Ovary (tissue), 9 donors: Measurements from ENCODE around the gene CDH23. TPM values are rescaled to one million over a fixed set of nuclear protein-coding genes. Genes with fewer than 3 reads are reported as not detected.

ENCODE experiments used
- DNase-seq, 5 donors: peaks; one replicate each; pipeline ENCODE4 v3.0.0-alpha.2; 2019 to 2020
- H3K27ac ChIP-seq, 2 donors: fragments of 200-600 bp; one replicate each; pipeline versions ENCODE4 v1.5.1 to v1.8.0; 2019 to 2022
- H3K27me3 ChIP-seq: fragments of 200-600 bp; one replicate; pipeline ENCODE4 v1.8.0; 2022
- H3K36me3 ChIP-seq: fragments of 200-600 bp; sonication (generic); one replicate; pipeline ENCODE4 v1.5.1; 2019
- H3K4me1 ChIP-seq: one replicate; pipeline ENCODE4 v1.8.1; 2013; ENCODE audit warnings: mild to moderate bottlenecking, moderate library complexity; ENCODE audit not compliant: insufficient read depth
- H3K4me3 ChIP-seq: fragments of 200-600 bp; sonication (generic); one replicate; pipeline ENCODE4 v1.5.1; 2017
- H3K9me3 ChIP-seq, 2 donors: fragments of 200-600 bp in 1 of 2; sonication (generic) in 1 of 2; one replicate each; pipeline versions ENCODE4 v1.5.1 to v1.8.1; 2013 to 2019; ENCODE audit warnings: mild to moderate bottlenecking in 1 of 2, moderate library complexity in 1 of 2
- CTCF ChIP-seq, 3 donors: fragments of 450-650 bp in 2 of 3; fragments of 200-600 bp in 1 of 3; IDR thresholded peaks; one replicate each; pipeline versions ENCODE4 v1.5.1 to v1.8.0; 2016 to 2022; ENCODE audit warnings: antibody characterized with exemption in 3 of 3, mild to moderate bottlenecking in 1 of 3
- EP300 ChIP-seq: sonication (generic); formaldehyde crosslinking; IDR thresholded peaks from one replicate; pipeline ENCODE4 v1.6.1; 2017; ENCODE audit warnings: antibody characterized with exemption
- POLR2A ChIP-seq: fragments of 450-650 bp; IDR thresholded peaks from one replicate; pipeline ENCODE4 v1.6.1; 2017; ENCODE audit warnings: antibody characterized with exemption, mild to moderate bottlenecking, moderate library complexity
- WGBS, 3 donors: extraction: QIAGEN DNeasy Blood & Tissue Kit in 1 of 3; methylation state at CpG; one replicate each; pipeline versions ENCODE4 v1.1.5 to v1.1.7; 2013 to 2017; 5-methylcytosine and 5-hydroxymethylcytosine counted together
- intact Hi-C, 4 donors: fragments of 100-400 bp; cut with DNase I; formaldehyde crosslinking; loops; one replicate each; pipeline versions ENCODE4 v1.11.0 to v1.15.1; 2022 to 2023
- polyA plus RNA-seq, 2 donors: library from polyadenylated mRNA; stranded (reverse); fragments of 200-250 nt in 1 of 2; fragments of 350-450 nt in 1 of 2; fragmentation: Illumina TruSeq in 1 of 2; extraction: RNeasy Lipid Tissue Mini Kit (QIAGEN cat#74804) in 1 of 2; gene quantifications; one replicate each; pipeline ENCODE4 v1.2.3, GENCODE V29; 2013 to 2014
- total RNA-seq, 7 donors: library from RNA; depleted of rRNA in 2 of 7; stranded (reverse); fragments of >200 nt in 2 of 7; fragmentation: NEBNext Ultra II Directional in 3 of 7; extraction: Animal tissue kit (Norgen Biotek cat#: 25700) in 3 of 7; gene quantifications; one replicate each; pipeline versions ENCODE4 v1.1.0 to v1.2.4, GENCODE V29; 2016 to 2023
- donor health status: DM: no; HTN: no; CAD: no; lungs with moderate emphysema.
- donor health status: DM: no; HTN: no; CAD: no.
- donor health status: Bipolar disorder and iron deficiency.
- donor health status: DM: yes; HTN: yes; CAD: no.
- donor health status: DM: no; HTN: no; CAD: no.
- donor health status: DM: yes; HTN: yes; CAD: no.

CDH23 gene
- total and polyA plus RNA-seq, 9 donors = 7.5 to 108 (median 39.1) TPM

GRCh38 chr10:71651428-71651827 is 254.7 kb downstream of the CDH23 start:
- TF ChIP-seq CTCF (IDR thresholded peaks at IDR 0.05) (no peak), EP300 (no peak), POLR2A (no peak)
- WGBS, 3 donors = 93 to 97% (median 95%) methylated on average over 6 of the region's 6 CpGs
- no peak overlapping the region for H3K4me3 ChIP-seq
- no peaks in the 10 kb centered on the region for H3K9me3 ChIP-seq
- intact Hi-C loops = no loop called here
- no peaks in the 10 kb centered on the region for H3K36me3 ChIP-seq
- DNase-seq = no peak
- H3K4me1 ChIP-seq = no peaks in the 10 kb centered on the region
- no peaks in the 10 kb centered on the region for H3K27me3 ChIP-seq
- no peak overlapping the region for H3K27ac ChIP-seq

DNA sequence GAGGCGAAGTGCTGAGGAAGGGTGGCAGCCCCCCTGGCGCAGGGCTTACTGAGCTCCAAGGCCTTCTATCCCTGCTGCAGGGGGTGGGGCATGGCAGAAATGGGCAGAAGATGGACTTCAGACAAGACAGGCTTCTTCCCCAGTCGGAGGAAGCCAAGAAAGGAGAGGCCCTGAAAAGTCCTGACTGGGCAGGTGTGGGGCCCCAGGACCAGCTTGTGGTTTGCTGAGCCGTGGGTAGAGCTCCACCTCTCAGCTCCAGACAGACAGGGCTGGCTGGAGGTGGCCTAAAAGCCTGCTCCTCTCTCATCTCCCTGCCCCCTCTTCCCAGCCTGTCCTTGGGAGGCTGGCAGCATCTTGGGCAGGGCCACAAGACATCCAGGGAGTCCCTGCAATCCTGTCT is 255.2 kb downstream of the CDH23 start:
- no peaks in the 10 kb centered on the region for H3K36me3 ChIP-seq
- DNase-seq = no peak
- H3K27ac ChIP-seq = no peak overlapping the region
- H3K27me3 ChIP-seq = no peaks in the 10 kb centered on the region
- intact Hi-C loops = no loop called here
- no peaks in the 10 kb centered on the region for H3K9me3 ChIP-seq
- no peak overlapping the region for H3K4me3 ChIP-seq
- TF ChIP-seq POLR2A (no peak), CTCF (IDR thresholded peaks at IDR 0.05) (no peak), EP300 (no peak)
- H3K4me1 ChIP-seq = no peaks in the 10 kb centered on the region
- WGBS, 3 donors = 90 to 98% (median 91%) methylated on average over 4 of the region's 4 CpGs

- intact Hi-C loops = no loop called here
- Histone ChIP-seq H3K27me3 (no peaks in the 10 kb centered on the region), H3K4me1 (no peaks in the 10 kb centered on the region), H3K9me3 (no peaks in the 10 kb centered on the region), H3K4me3 (no peak overlapping the region), H3K36me3 (no peaks in the 10 kb centered on the region), H3K27ac (no peak overlapping the region)
- 33 to 100% (median 54%) methylated on average over 1 of the region's 1 CpG for WGBS, 3 donors
- no peak for TF ChIP-seq EP300
- no peak for TF ChIP-seq CTCF (IDR thresholded peaks at IDR 0.05)
- TF ChIP-seq POLR2A = no peak
- no peak for DNase-seq
Observed at GRCh38 chr10:71653044-71653443, 256.3 kb downstream of the CDH23 start.

GRCh38 chr10:71656220-71656619 is 259.5 kb downstream of the CDH23 start:
- no peaks in the 10 kb centered on the region for H3K4me1 ChIP-seq

More at GRCh38 chr10:71656220-71656619, 259.5 kb downstream of the CDH23 start:
- Histone ChIP-seq H3K36me3 (no peaks in the 10 kb centered on the region), H3K4me3 (no peak overlapping the region), H3K9me3 (no peaks in the 10 kb centered on the region), H3K27me3 (no peaks in the 10 kb centered on the region), H3K27ac (no peak overlapping the region)
- no peak for TF ChIP-seq POLR2A
- no peak for TF ChIP-seq EP300
- no peak for TF ChIP-seq CTCF (IDR thresholded peaks at IDR 0.05)
- no peak for DNase-seq
- WGBS, 3 donors = 78 to 93% (median 79%) methylated on average over 4 to 7 of the region's 7 CpGs
- intact Hi-C loops = no loop called here
